C1 segment of cervical spinal cord (tissue), 14 donors: ENCODE results near the gene COA5.

Experiments used
- DNase-seq, 14 donors: peaks; one replicate each; lab custom pipeline; 2025; lab: John Stamatoyannopoulos, UW

Gene COA5

GRCh38 chr2:98572211-98572610, 36.1 kb downstream of the COA5 start:
- DNase-seq = no peak

- DNase-seq = no peak
Observed at GRCh38 chr2:98571796-98572195, 36.5 kb downstream of the COA5 start.

- no peak for DNase-seq
Observed at GRCh38 chr2:98571121-98571701, 37.1 kb downstream of the COA5 start.

GRCh38 chr2:98570356-98570755, 38.0 kb downstream of the COA5 start:
- no peak for DNase-seq

GRCh38 chr2:98569915-98570314, 38.4 kb downstream of the COA5 start:
- no peak for DNase-seq

GRCh38 chr2:98569197-98569793, 39.0 kb downstream of the COA5 start:
- peak in 2 of 14 donors; percentile 10 to 14 for DNase-seq

GRCh38 chr2:98568161-98568956, 40.0 kb downstream of the COA5 start:
- no peak for DNase-seq

- DNase-seq = no peak
Observed at GRCh38 chr2:98565941-98566340, 42.4 kb downstream of the COA5 start.

GRCh38 chr2:98565286-98565860, 42.9 kb downstream of the COA5 start:
- DNase-seq = no peak

GRCh38 chr2:98564541-98565132, 43.7 kb downstream of the COA5 start:
- peak in 1 of 14 donors; percentile 62 for DNase-seq

- no peak for DNase-seq
Observed at GRCh38 chr2:98563394-98563793, 44.9 kb downstream of the COA5 start.

GRCh38 chr2:98561902-98562695, 46.2 kb downstream of the COA5 start:
- no peak for DNase-seq

GRCh38 chr2:98561018-98561417, 47.3 kb downstream of the COA5 start:
- DNase-seq = no peak

- no peak for DNase-seq
Observed at GRCh38 chr2:98560256-98560771, 48.0 kb downstream of the COA5 start.

GRCh38 chr2:98559581-98559980, 48.7 kb downstream of the COA5 start:
- DNase-seq = no peak

GRCh38 chr2:98558852-98559530, 49.3 kb downstream of the COA5 start:
- DNase-seq = no peak

- DNase-seq = no peak
Observed at GRCh38 chr2:98556344-98557033, 51.8 kb downstream of the COA5 start.

GRCh38 chr2:98555696-98556095, 52.6 kb downstream of the COA5 start:
- peak in 1 of 14 donors; percentile 8 for DNase-seq

- DNase-seq = no peak
Observed at GRCh38 chr2:98554116-98554861, 54.0 kb downstream of the COA5 start.
